ENCODE data around the gene ATP6V0E1. TPM values are rescaled to one million over a fixed set of nuclear protein-coding genes. Genes with fewer than 3 reads are reported as not detected.
A peak's percentile ranks its signal among the peaks of the same experiment; 100 is the strongest.

ATP6V0E1 gene
- total RNA-seq, 1 experiment from 2014 or later, result 84.6 TPM

GRCh38 chr5:173016598-173017046, 33.1 kb downstream of the ATP6V0E1 start:
- BruUV-seq (replicated peaks), result no TSS peak
- RAD21 ChIA-PET (ENCODE audit: low non-redundant PET in 1 of 2, low total read pairs in 2 of 2, uncharacterized antibody in 2 of 2, unreplicated experiment in 2 of 2), result no interaction called here
- Histone ChIP-seq H3K9ac (ENCODE audit: low read length) (peak overlapping the region; percentile 46), H3K79me2 (ENCODE audit: insufficient read depth, low read length) (peaks cover 55% of the 10 kb centered on the region), H4K20me1 (ENCODE audit: insufficient read depth) (no peaks in the 10 kb centered on the region), H2AFZ (ENCODE audit: low read depth, low read length, poor library complexity, severe bottlenecking) (no peak overlapping the region), H3K27me3 (ENCODE audit: insufficient read depth, low read length) (no peaks in the 10 kb centered on the region), H3K27ac (ENCODE audit: low read depth, low read length) (peak overlapping the region; percentile 79), H3K4me1 (ENCODE audit: control insufficient read depth in 1 of 2, insufficient read depth in 2 of 2, low read length in 2 of 2) (peaks cover 29 to 32% of the 10 kb centered on the region in 2 experiments), H3K36me3 (ENCODE audit: control insufficient read depth in 1 of 2, insufficient read depth in 2 of 2, low read length in 2 of 2) (no peaks in the 10 kb centered on the region), H3K9me2 (ENCODE audit: insufficient read depth) (no peaks in the 10 kb centered on the region), H3K4me3 (replicated peaks in 1 of 2; ENCODE audit: low read depth in 1 of 2, low read length in 2 of 2) (peak overlapping the region; percentile 15 to 26; a peak in 3 of 4 replicates), H3K9me3 (ENCODE audit: control insufficient read depth in 1 of 2, insufficient read depth in 1 of 2, low read depth in 1 of 2, low read length in 2 of 2) (no peaks in the 10 kb centered on the region), H3K4me2 (ENCODE audit: low read length) (peak overlapping the region; percentile 52)
- CTCF ChIA-PET, result no interaction called here
- DNase-seq (ENCODE audit: low read depth, low spot score) (peak; percentile 79), ATAC-seq (peak; percentile 82)
- intact Hi-C loops (cut with micrococcal nuclease), result no loop called here
- POLR2A ChIA-PET, result interaction anchor here (0.8 to 1.2 kb wide), 2 partner anchors 12 to 33 kb away, joined by 3 to 4 read pairs; partner anchors contain the start of gene ATP6V0E1
- TF ChIP-seq SP1 (IDR thresholded peaks at IDR 0.05; ENCODE audit: low read depth) (peak; percentile 80), RAD21 (IDR thresholded peaks at IDR 0.05; ENCODE audit: low read depth) (0 out of 2 replicates have a peak, but pooled peaks have one; percentile 8), TCF7L2 (IDR thresholded peaks at IDR 0.05; ENCODE audit: borderline replicate concordance, extremely low read depth, insufficient read depth, insufficient read length) (no peak), EGR1 (IDR thresholded peaks at IDR 0.05; ENCODE audit: low read depth) (no peak), EZH2 (IDR thresholded peaks at IDR 0.05) (no peak), CEBPB (IDR thresholded peaks at IDR 0.05; ENCODE audit: low read depth) (peak; percentile 74), POLR2AphosphoS5 (IDR thresholded peaks at IDR 0.05; ENCODE audit: low read depth, low read length) (no peak), POLR2A (IDR thresholded peaks at IDR 0.05; ENCODE audit: borderline replicate concordance, extremely low read depth, insufficient read depth, insufficient read length) (no peak), ZNF274 (IDR thresholded peaks at IDR 0.05; ENCODE audit: low read depth, low read length) (no peak), SIN3A (IDR thresholded peaks at IDR 0.05; ENCODE audit: low read depth) (peak; percentile 72; the same call in 1 of the 2 replicates), MAX (IDR thresholded peaks at IDR 0.05) (0 out of 2 replicates have a peak, but pooled peaks have one; percentile 18), ELF1 (IDR thresholded peaks at IDR 0.05; ENCODE audit: borderline replicate concordance, low read depth) (no peak), FOSL1 (IDR thresholded peaks at IDR 0.05; ENCODE audit: low read depth) (peak; percentile 75), EZH2phosphoT487 (IDR thresholded peaks at IDR 0.05; ENCODE audit: borderline replicate concordance) (no peak), ATF3 (IDR thresholded peaks at IDR 0.05) (no peak; the same call in 1 of the 2 replicates), ZFX (IDR thresholded peaks at IDR 0.05) (no peak), CBX3 (IDR thresholded peaks at IDR 0.05; ENCODE audit: low read depth) (peak; percentile 64), ZBTB33 (IDR thresholded peaks at IDR 0.05; ENCODE audit: extremely low read depth, insufficient replicate concordance, low read length) (no peak), CTCF (IDR thresholded peaks at IDR 0.05 in 2 of 3, conservative IDR thresholded peaks at IDR 0.05 in 1 of 3; ENCODE audit: borderline replicate concordance in 1 of 3, insufficient read depth in 1 of 3, low read depth in 2 of 3, low read length in 2 of 3) (no peak), JUND (IDR thresholded peaks at IDR 0.05) (peak; percentile 76), REST (IDR thresholded peaks at IDR 0.05; ENCODE audit: low read depth) (no peak), SRF (IDR thresholded peaks at IDR 0.05; ENCODE audit: low read depth) (peak; percentile 53)

Measured in HCT116 (cell line).